Measurements from ENCODE around the gene SP5.

Gene SP5

DNA sequence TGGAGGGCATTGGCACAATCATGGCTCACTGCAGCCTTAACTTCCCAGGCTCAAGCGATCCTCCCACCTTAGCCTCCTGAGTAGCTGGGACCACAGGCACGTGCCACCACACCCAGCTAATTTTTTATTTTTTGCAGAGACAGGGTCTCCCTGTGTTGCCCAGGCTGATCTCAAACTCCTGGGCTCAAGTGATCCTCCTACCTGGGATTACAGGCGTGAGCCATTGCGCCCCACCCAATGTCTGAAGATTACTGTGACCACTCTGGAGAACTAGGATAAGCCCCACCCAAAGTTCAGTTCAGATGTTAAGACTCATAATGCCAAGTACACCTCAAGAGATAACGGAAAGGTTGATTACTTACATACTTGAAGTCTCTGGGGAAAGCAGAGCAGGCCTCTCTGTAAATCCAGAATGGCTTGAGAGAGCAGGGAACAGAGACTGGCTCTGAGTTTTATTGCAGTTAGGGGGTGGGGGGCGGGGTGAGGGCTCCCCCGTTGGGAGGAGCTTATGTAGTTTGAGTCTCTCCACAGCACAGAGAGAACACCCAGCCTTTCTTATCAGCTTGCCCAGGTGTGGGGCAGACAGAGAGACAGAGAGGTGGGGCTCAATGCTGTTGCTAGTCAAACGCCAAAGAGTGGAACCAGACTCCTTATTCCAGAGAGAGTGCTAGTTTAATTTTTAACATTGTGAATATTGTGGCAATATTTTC is 28.5 kb downstream of the SP5 start:
- no peak for TF ChIP-seq CTCF (IDR thresholded peaks at IDR 0.05)

- no peak for TF ChIP-seq CTCF (IDR thresholded peaks at IDR 0.05)
Measured at GRCh38 chr2:170744248-170745002, 29.3 kb downstream of the SP5 start.

DNA sequence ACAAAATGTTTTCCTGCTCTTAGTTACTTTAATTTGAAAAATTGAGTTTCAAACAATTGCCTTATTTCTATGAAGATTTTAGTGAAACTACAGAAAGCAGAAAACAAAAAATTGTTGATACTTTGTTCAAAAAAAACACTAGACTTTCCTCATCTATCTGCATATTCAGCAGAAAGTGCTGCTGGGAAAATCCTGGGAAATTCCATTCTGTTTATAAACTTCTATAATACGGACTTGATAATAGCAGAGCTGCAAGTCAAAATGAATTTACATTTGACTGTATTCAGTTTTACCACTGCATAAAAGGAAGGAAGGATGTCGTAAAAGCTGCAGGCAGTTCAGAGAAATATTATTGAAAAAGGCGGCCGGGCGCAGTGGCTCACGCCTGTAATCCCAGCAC is 30.2 kb downstream of the SP5 start:
- no peak for TF ChIP-seq CTCF (IDR thresholded peaks at IDR 0.05)

DNA sequence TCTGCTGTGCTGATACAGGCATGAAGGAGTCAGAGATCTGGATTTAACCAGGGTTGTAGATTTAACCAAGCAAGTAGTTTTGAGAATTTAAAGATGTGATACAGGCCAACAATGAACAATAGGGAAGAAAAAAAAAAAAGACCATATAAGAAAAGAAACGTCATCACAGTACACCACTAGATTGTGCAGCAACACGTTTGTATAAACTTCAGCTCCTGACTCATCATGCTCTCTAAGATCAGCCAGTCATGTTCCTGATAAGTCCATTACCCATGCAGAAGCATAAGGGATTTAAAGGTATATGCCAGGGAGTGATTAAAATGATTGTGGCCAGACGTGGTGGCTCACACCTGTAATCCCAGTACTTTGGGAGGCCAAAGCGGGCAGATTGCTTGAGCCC is 32.8 kb downstream of the SP5 start:
- TF ChIP-seq CTCF (IDR thresholded peaks at IDR 0.05): no peak

DNA sequence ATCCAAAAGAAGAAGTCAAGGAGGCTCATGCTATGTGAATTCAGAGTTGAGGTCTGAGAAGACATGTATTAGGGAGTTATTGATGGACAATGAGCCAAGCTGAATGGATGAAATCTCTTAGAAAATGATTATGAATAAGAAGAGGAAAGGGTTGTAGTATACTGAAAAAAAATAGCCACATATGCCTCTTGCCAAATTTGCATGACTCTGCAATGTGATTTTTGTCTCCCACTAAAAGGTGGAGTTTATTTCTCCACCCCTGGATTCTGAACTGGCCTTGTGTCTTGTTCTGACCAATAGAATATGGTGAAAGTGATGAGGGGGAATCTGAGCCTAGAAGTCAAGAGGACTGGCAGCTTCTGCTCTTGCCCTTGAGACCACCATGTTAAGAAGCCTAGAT is 46.4 kb downstream of the SP5 start:
- TF ChIP-seq CTCF (IDR thresholded peaks at IDR 0.05): no peak

DNA sequence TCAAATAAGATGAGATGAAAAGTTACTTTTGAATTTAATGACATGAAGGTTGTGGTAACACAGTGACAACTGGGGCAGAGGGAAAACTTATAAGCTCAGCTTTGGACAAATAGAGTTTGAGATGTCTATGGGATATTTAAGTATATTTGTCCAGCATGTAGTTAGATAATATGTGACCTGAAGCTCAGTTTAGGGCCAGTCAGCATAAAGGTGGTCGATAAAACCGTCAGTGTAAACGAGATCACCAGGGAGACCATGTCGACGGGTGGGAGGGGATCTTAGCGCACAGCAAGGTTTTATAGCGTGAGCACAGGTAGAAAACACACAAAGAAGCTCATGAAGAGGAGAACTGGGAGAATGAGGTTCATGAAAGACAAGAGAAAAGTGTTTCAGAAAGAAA is 47.6 kb downstream of the SP5 start:
- TF ChIP-seq CTCF (IDR thresholded peaks at IDR 0.05): no peak

DNA sequence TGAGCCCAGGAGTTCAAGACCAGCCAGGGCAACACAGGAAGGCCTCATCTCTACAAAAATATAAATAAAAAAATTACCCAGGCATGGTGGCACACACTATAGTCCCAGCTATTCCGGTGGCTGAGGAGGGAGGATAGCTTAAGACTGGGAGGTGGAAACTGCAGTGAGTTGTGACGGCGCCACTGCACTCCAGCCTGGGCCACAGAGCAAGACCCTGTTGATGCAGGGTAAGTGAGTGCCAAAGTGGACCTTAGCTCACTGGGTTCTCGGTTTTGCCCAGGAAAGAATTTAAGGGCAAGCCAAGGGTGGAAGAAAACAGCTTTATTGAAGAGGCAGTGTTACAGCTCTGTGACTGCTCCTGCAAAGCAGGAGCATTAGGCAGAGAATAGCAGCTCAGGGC is 48.1 kb downstream of the SP5 start:
- no peak for TF ChIP-seq CTCF (IDR thresholded peaks at IDR 0.05)

All from LNCAP (cell line).